GM10266 (cell line): ENCODE measurements around the gene EML6.

Experiments
- DNase-seq: peaks from one replicate; pipeline ENCODE4 v3.0.0; 2012; ENCODE audit errors: extremely low spot score
- TF ChIP-seq, protein P1 (sequence below): IDR thresholded peaks from 2 replicates; pipeline ENCODE4 v1.5.1; 2012; ENCODE audit warnings: mild to moderate bottlenecking, low read depth; ENCODE audit not compliant: control insufficient read depth, insufficient read depth; ENCODE audit errors: missing control alignments

EML6 gene

DNA sequence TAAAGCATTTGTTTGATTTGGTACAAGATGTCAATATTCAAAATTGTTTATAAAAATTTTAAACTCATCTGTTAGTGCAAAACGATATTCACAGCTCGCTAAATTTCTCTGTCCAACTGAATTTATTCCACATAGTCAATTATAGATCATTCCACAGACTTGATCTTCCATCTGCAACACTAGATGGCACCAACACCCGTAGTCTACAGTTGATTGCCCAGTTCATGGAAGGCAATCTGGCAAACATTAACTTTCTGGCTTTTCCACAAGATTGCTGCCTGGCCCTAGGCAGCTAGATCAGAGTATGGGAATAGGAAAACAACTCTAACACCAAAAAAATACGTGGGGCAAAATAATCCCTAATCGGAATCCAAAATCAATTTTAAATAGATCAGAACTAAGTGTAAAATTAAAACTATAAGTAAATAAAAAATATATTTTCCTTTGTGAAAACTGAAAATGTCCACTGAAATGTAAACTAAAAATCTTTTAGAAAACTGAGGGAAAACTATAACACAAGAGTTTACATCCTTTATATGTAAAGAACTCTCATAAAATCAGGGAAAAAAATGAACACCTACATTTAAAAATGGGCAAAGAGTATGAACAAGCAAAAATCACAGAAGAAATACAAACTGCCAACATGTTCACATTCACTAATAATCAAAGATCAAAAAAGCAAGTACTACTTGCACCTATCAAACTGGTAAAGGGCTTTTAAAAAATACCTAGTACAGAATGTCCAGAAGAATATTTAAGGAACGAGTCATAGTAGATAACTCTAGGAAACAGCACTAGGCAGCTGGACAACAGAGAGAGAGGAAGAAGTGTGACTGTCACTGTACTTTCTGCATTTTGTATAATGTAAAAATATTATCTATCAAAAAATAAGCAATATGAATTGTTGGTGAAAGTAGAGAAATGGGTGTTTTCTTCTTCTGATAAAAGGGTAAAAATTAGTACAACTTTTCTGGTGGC, 291.8 kb downstream of the EML6 start:
- peak; percentile 16 for DNase-seq
- TF ChIP-seq, protein P1, sequence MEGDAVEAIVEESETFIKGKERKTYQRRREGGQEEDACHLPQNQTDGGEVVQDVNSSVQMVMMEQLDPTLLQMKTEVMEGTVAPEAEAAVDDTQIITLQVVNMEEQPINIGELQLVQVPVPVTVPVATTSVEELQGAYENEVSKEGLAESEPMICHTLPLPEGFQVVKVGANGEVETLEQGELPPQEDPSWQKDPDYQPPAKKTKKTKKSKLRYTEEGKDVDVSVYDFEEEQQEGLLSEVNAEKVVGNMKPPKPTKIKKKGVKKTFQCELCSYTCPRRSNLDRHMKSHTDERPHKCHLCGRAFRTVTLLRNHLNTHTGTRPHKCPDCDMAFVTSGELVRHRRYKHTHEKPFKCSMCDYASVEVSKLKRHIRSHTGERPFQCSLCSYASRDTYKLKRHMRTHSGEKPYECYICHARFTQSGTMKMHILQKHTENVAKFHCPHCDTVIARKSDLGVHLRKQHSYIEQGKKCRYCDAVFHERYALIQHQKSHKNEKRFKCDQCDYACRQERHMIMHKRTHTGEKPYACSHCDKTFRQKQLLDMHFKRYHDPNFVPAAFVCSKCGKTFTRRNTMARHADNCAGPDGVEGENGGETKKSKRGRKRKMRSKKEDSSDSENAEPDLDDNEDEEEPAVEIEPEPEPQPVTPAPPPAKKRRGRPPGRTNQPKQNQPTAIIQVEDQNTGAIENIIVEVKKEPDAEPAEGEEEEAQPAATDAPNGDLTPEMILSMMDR: peak; percentile 51

GRCh38 chr2:55017428-55017827, 294.0 kb downstream of the EML6 start:
- no peak for DNase-seq
- TF ChIP-seq, protein P1: no peak

- no peak for DNase-seq
- TF ChIP-seq, protein P1: no peak
Observed at GRCh38 chr2:55017880-55018279, 294.4 kb downstream of the EML6 start.

DNA sequence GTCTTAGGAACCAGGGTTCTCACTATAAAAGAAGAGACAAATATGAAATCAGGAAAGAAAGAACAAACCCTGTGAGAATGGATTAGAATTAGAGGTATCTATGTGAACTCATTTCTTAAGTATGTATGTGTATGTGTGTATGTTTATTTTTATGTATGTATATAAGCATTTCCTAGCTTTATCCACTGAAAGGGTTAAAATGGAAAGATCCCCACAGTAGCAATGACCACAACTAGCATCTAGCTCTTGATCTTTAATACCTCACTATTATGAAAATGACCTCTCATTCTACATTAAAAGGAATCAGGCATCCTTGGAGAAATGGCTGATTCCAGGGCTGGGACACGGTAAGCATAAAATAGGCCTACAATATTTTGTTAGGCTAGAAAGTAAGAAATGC, 295.2 kb downstream of the EML6 start:
- no peak for DNase-seq
- TF ChIP-seq, protein P1: no peak

DNA sequence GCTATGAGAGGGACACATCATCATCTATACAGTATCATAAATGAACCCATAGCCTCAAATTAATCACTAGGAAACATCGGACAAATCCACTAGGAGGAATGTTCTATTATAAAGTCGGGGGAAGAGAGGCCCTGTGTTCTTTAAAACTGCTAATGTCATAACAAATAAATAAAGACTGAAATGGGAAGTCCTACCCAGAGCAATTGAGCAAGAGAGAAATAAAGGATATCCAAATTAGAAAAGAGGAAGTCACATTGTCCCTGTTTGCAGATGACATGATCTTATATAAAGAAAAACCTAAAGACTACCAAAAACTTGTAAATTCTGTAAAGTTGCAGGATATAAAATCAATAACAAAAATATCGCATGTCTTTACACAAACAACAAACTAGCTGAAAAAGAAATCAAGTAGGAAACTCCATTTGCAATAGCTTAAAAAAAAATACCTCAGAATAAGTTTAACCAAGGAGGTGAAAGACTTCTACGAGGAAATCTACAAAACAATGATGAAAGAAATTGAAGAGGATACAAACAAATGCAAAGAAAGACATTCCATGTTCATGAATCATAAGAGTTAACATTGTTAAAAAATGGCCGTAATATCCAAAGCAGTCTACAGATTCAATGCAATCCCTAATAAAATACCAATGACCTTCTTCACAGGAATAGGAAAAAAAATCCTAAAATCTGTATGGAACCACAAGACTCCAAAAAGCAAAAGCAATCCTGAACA, 296.2 kb downstream of the EML6 start:
- DNase-seq: no peak
- TF ChIP-seq, protein P1: no peak
